H1 (cell line): ENCODE measurements around the gene DNAJB8. TPM values are rescaled to one million over a fixed set of nuclear protein-coding genes. Genes with fewer than 3 reads are reported as not detected.

Experiments
- BRCA1 ChIP-seq: IDR thresholded peaks from 2 replicates; pipeline ENCODE4 v1.6.1; 2012; ENCODE audit warnings: low read depth, low read length, improper control_type of control experiment
- CEBPB ChIP-seq: IDR thresholded peaks from 2 replicates; pipeline ENCODE4 v1.6.1; 2012; ENCODE audit warnings: low read depth, low read length
- MAFK ChIP-seq: IDR thresholded peaks from 2 replicates; pipeline ENCODE4 v1.6.1; 2012; ENCODE audit warnings: low read depth, mild to moderate bottlenecking, improper control_type of control experiment, low read length
- RXRA ChIP-seq: IDR thresholded peaks from 2 replicates; pipeline ENCODE4 v1.6.1; 2011; ENCODE audit warnings: low read depth, mild to moderate bottlenecking, low read length, moderate library complexity; ENCODE audit not compliant: insufficient read depth
- polyA plus RNA-seq, 7 experiments: library from polyadenylated mRNA; depleted of rRNA in 3 of 7; stranded (reverse) in 5 of 7; unstranded in 2 of 7; fragments of >200 nt in 5 of 7; fragments of 200-250 nt in 2 of 7; gene quantifications; 1 replicate in 5 of 7; 2 replicates in 1 of 7; 4 replicates in 1 of 7; pipeline versions ENCODE4 v1.2.1 to v1.2.3, GENCODE V29; 2011 to 2013; ENCODE audit warnings: missing spikeins in 2 of 7, mixed read lengths in 2 of 7
- total RNA-seq: library from RNA; stranded (reverse); fragmentation: NEBNext Ultra II Directional; extraction: Animal tissue kit (Norgen Biotek cat#: 25700); gene quantifications from 2 replicates; pipeline ENCODE4 v1.2.1, GENCODE V29; 2021
- TF ChIP-seq, protein P1 (sequence below), 3 experiments: IDR thresholded peaks; 1 replicate in 2 of 3; 2 replicates in 1 of 3; pipeline versions ENCODE4 v1.5.1 to v1.6.1; 2011; ENCODE audit warnings: low read length in 3 of 3, mild to moderate bottlenecking in 3 of 3, inconsistent platforms in 2 of 3, low read depth in 1 of 3, moderate library complexity in 1 of 3; ENCODE audit not compliant: insufficient read depth in 1 of 3; ENCODE audit errors: control extremely low read depth in 1 of 3

The DNAJB8 gene
- total and polyA plus RNA-seq, 2 of the 8 experiments (the other 6 are each of a cell fraction or from before 2014, with no cell fraction given) = not detected

DNA sequence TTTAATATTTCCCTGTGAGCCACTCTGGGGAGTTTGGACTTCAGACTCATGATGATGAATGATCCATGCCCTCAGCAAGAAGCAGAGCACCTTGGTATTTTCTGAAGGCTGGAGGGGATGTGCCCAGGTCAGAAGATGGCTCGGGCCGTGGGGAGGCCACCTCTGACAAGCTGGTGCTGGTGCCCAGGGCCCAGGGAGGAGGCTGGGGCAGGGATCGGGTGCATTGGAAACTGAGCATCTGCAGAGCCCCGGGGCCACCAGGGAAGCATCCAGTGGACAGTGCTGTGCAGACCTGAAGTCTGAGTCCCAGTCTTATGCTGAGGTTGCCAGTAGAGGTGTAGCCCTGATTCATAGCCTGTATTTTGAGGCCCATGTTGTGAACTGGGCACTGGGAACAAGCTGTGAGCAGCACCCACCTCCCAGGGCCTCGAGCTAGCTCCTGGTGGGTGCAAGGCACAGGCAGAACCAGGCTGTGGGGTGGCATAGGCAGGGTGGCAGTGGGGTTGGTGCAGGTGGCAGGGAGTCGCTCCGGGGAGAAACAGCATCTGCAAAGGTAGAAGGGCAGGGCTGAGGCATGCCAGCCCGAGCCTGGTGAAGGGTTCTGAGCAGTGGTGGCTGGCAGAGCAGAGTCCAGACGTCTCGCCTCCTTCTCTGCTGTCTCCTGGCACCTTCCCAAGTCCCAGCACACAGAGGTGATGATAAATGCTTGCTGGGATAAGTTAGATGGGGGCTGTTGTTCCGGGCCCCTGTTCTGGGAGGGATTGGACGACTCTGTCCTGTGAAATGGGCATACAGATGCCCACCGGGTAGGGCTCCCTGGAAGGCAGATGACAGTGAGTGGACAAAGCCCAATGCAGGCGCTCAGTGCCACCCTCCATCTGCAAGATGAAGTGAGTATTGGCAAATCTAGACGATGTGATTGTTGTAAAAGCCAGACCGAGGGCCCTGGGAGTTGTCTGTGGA, 10.6 kb downstream of the DNAJB8 start (continued):
- no peak for TF ChIP-seq MAFK
- no peak for TF ChIP-seq RXRA
- no peak for TF ChIP-seq BRCA1
- no peak for TF ChIP-seq CEBPB
- TF ChIP-seq, protein P1, sequence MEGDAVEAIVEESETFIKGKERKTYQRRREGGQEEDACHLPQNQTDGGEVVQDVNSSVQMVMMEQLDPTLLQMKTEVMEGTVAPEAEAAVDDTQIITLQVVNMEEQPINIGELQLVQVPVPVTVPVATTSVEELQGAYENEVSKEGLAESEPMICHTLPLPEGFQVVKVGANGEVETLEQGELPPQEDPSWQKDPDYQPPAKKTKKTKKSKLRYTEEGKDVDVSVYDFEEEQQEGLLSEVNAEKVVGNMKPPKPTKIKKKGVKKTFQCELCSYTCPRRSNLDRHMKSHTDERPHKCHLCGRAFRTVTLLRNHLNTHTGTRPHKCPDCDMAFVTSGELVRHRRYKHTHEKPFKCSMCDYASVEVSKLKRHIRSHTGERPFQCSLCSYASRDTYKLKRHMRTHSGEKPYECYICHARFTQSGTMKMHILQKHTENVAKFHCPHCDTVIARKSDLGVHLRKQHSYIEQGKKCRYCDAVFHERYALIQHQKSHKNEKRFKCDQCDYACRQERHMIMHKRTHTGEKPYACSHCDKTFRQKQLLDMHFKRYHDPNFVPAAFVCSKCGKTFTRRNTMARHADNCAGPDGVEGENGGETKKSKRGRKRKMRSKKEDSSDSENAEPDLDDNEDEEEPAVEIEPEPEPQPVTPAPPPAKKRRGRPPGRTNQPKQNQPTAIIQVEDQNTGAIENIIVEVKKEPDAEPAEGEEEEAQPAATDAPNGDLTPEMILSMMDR (IDR thresholded peaks at IDR 0.05; ENCODE audit: control extremely low read depth in 1 of 3, insufficient read depth in 1 of 3, low read depth in 1 of 3, low read length in 3 of 3) = no peak
